Trophoblast cell (in vitro differentiated cells and primary cell): ENCODE measurements around the gene LDLRAP1.

Experiments used
- DNase-seq, 2 donors: peaks; one replicate each; pipeline ENCODE4 v3.0.0-alpha.2; 2016
- H2AFZ ChIP-seq: 2 replicates; pipeline ENCODE4 v1.6.1; 2013; ENCODE audit warnings: low read length, moderate library complexity, mild to moderate bottlenecking; ENCODE audit not compliant: insufficient read depth, poor library complexity
- H2AK5ac ChIP-seq: 2 replicates; pipeline ENCODE4 v1.6.1; 2013; ENCODE audit warnings: mild to moderate bottlenecking, low read length
- H2BK120ac ChIP-seq: 2 replicates; pipeline ENCODE4 v1.6.1; 2013; ENCODE audit warnings: low read length, mild to moderate bottlenecking, moderate library complexity; ENCODE audit not compliant: insufficient read depth, poor library complexity
- H2BK12ac ChIP-seq: 2 replicates; pipeline ENCODE4 v1.6.1; 2013; ENCODE audit warnings: mild to moderate bottlenecking, low read length, moderate library complexity
- H2BK5ac ChIP-seq: 2 replicates; pipeline ENCODE4 v1.6.1; 2013; ENCODE audit warnings: low read length, low read depth, moderate library complexity, mild to moderate bottlenecking; ENCODE audit not compliant: poor library complexity
- H3K14ac ChIP-seq: 2 replicates; pipeline ENCODE4 v1.6.1; 2013; ENCODE audit warnings: mild to moderate bottlenecking, low read length
- H3K18ac ChIP-seq: 2 replicates; pipeline ENCODE4 v1.6.1; 2013; ENCODE audit warnings: mild to moderate bottlenecking, low read length
- H3K23ac ChIP-seq: 2 replicates; pipeline ENCODE4 v1.6.1; 2013; ENCODE audit warnings: low read length
- H3K27ac ChIP-seq: 2 replicates; pipeline ENCODE4 v1.5.1; 2013; ENCODE audit warnings: low read depth, mild to moderate bottlenecking, inconsistent platforms, low read length, moderate library complexity
- H3K27me3 ChIP-seq: 2 replicates; pipeline ENCODE4 v1.6.1; 2013; ENCODE audit warnings: inconsistent platforms, mild to moderate bottlenecking, low read length, moderate library complexity; ENCODE audit not compliant: insufficient read depth
- H3K36me3 ChIP-seq, 2 experiments: 1 replicate in 1 of 2; 2 replicates in 1 of 2; pipeline ENCODE4 v1.6.1; 2013; ENCODE audit warnings: low read length in 2 of 2, mild to moderate bottlenecking in 2 of 2, moderate library complexity in 1 of 2; ENCODE audit not compliant: insufficient read depth in 2 of 2, control insufficient read depth in 1 of 2
- H3K4ac ChIP-seq: 2 replicates; pipeline ENCODE4 v1.6.1; 2013; ENCODE audit warnings: low read depth, mild to moderate bottlenecking, low read length, moderate library complexity
- H3K4me1 ChIP-seq, 2 experiments: 1 replicate in 1 of 2; 2 replicates in 1 of 2; pipeline ENCODE4 v1.6.1; 2013; ENCODE audit warnings: low read length in 2 of 2, mild to moderate bottlenecking in 2 of 2, moderate library complexity in 1 of 2; ENCODE audit not compliant: insufficient read depth in 2 of 2, control insufficient read depth in 1 of 2
- H3K4me2 ChIP-seq: 2 replicates; pipeline ENCODE4 v1.6.1; 2013; ENCODE audit warnings: inconsistent platforms, mild to moderate bottlenecking, low read length, moderate library complexity
- H3K4me3 ChIP-seq: 2 replicates; pipeline ENCODE4 v1.5.1; 2013; ENCODE audit warnings: mild to moderate bottlenecking, low read depth, low read length, inconsistent platforms
- H3K79me1 ChIP-seq: one replicate; pipeline ENCODE4 v1.6.1; 2013; ENCODE audit warnings: low read length
- H3K79me2 ChIP-seq: 2 replicates; pipeline ENCODE4 v1.6.1; 2013; ENCODE audit warnings: low read length, mild to moderate bottlenecking; ENCODE audit not compliant: control insufficient read depth, insufficient read depth, poor library complexity
- H3K9ac ChIP-seq: 2 replicates; pipeline ENCODE4 v1.6.1; 2013; ENCODE audit warnings: mild to moderate bottlenecking, low read length
- H3K9me3 ChIP-seq: 2 replicates; pipeline ENCODE4 v1.6.1; 2013; ENCODE audit warnings: low read depth, mild to moderate bottlenecking, control low read depth, inconsistent platforms, low read length; ENCODE audit not compliant: insufficient read depth
- H4K12ac ChIP-seq: 2 replicates; pipeline ENCODE4 v1.6.1; 2013; ENCODE audit warnings: low read depth, mild to moderate bottlenecking, low read length, moderate library complexity
- H4K8ac ChIP-seq: 2 replicates; pipeline ENCODE4 v1.6.1; 2013; ENCODE audit warnings: low read depth, mild to moderate bottlenecking, low read length, moderate library complexity
- H4K91ac ChIP-seq: one replicate; pipeline ENCODE4 v1.6.1; 2013; ENCODE audit warnings: low read depth, mild to moderate bottlenecking, low read length, moderate library complexity
- WGBS: extraction: QIAGEN DNeasy Blood & Tissue Kit; methylation state at CpG from one replicate; pipeline ENCODE4 v1.1.7; 2013; ENCODE audit warnings: missing lambda C conversion rate; ENCODE audit not compliant: insufficient read length, insufficient coverage; ENCODE audit errors: extremely low coverage; 5-methylcytosine and 5-hydroxymethylcytosine counted together

Gene LDLRAP1

DNA sequence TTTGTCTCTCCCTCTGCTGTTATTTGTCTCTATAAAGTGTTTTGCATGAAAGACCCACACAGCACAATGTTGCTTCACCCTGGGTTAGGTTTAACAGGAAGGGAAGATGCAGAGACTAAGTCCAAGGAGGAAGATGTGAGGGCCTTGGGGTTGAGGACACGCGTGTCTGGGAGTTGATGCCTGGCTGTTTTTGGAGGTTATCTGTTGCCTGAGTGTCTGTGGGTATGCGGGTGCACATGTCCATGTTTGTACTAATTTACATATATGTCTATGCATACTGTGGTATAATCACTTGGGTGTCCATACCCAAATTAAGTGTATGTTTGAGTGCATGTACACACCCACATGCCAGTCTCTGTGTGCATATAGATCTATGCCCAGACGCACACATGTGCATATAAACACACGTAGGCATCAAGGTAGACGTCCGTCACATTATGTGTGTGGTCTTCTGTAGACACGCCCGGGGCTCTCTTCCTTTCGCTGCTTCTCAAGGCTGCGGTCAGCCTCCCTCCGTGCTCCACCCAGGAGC lies 72.2 kb downstream of the LDLRAP1 start:
- no peak overlapping the region for H3K9ac ChIP-seq
- DNase-seq: no peak
- no peak overlapping the region for H4K12ac ChIP-seq
- H3K9me3 ChIP-seq: peaks cover 3% of the 10 kb centered on the region
- WGBS: no CpG with 5 or more reads among the region's 12 CpGs
- H4K91ac ChIP-seq: no peak overlapping the region
- peaks cover 25% of the 10 kb centered on the region for H3K27me3 ChIP-seq
- no peak overlapping the region for H3K23ac ChIP-seq
- no peak overlapping the region for H3K27ac ChIP-seq
- no peaks in the 10 kb centered on the region for H3K79me2 ChIP-seq
- no peak overlapping the region for H2BK120ac ChIP-seq
- no peak overlapping the region for H2BK5ac ChIP-seq
- no peak overlapping the region for H3K18ac ChIP-seq
- no peak overlapping the region for H2AK5ac ChIP-seq
- no peak overlapping the region for H4K8ac ChIP-seq
- peak overlapping the region; percentile 59 for H3K4me3 ChIP-seq
- no peak overlapping the region for H3K4ac ChIP-seq
- H3K79me1 ChIP-seq: no peaks in the 10 kb centered on the region
- no peaks in the 10 kb centered on the region for H3K36me3 ChIP-seq
- H3K4me2 ChIP-seq: peak overlapping the region; percentile 89
- peaks cover 12 to 13% of the 10 kb centered on the region in 2 experiments for H3K4me1 ChIP-seq
- peak overlapping the region; percentile 56 for H2AFZ ChIP-seq
- H2BK12ac ChIP-seq: no peak overlapping the region
- H3K14ac ChIP-seq: no peak overlapping the region

DNA sequence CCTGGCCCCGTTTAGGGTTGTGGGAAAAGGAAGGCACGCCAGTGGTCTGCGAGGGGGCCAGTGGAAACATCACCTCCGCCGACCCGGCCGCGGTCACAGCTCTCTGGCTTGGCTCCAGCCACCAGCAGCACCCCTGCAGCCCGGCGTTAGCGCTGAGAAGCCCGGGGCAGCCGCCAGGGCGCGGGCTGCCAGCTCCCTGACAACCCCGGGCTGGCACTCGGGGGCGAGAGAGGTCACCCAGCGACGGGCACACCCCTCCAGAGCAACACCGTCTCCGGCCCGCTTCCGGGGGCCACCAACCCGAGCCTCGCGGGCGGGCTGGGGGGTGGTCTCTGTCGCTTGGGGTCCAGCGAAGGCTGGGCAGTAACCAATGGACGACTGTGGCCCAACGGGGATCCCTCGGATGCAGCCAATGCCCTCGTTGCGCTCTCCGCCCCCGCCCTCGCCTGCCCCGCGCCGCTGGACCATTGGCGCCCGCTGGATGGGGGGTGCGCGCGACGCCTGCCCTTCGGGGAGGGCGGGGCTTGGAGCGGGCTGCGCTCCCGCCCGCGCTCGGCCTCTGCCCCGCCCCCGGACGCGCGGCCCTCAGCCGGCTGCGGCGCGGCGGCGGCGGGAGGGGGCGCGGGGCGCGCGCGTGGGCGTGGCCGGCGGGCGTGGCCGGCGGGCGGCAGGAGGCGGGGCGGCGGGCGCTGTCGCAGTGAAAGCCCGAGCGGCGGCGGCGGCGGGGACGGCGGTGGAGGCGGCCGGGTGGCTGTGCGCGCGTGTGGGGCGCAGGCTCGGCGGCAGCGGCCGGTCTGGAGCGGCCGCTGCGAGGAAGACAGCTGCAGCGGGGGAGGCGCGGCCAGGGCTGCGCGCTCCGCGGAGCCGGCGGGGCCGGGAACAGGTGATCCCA lies 72.9 kb downstream of the LDLRAP1 start, which contains the start of gene MAN1C1:
Gene MAN1C1, plus strand, starts transcription at position 697 of the 892 bp plus-strand sequence. CDS start 1,007 bp downstream, outside the sequence.
- Histone ChIP-seq H3K4me3 (peak within 1 kb of the TSS; percentile 64), H3K4me1 (peaks cover 12 to 13% of the 10 kb centered on the region in 2 experiments), H3K36me3 (no peaks in the 10 kb centered on the region), H4K8ac (peak within 1 kb of the TSS; percentile 4), H3K79me2 (no peaks in the 10 kb centered on the region), H3K14ac (no peak within 1 kb of the TSS), H3K9ac (no peak within 1 kb of the TSS), H3K23ac (no peak within 1 kb of the TSS), H2BK120ac (no peak within 1 kb of the TSS), H3K4ac (no peak within 1 kb of the TSS), H3K4me2 (peak within 1 kb of the TSS; percentile 98), H3K18ac (no peak within 1 kb of the TSS), H4K12ac (no peak within 1 kb of the TSS), H3K79me1 (no peaks in the 10 kb centered on the region), H2AK5ac (no peak within 1 kb of the TSS), H2BK5ac (no peak within 1 kb of the TSS), H2BK12ac (no peak within 1 kb of the TSS), H2AFZ (peak within 1 kb of the TSS; percentile 56), H3K27me3 (peaks cover 23% of the 10 kb centered on the region), H3K27ac (no peak within 1 kb of the TSS), H4K91ac (no peak within 1 kb of the TSS), H3K9me3 (peaks cover 3% of the 10 kb centered on the region)
- peak; percentile 65 to 89 for DNase-seq
- no CpG with 5 or more reads among the region's 116 CpGs for WGBS

DNA sequence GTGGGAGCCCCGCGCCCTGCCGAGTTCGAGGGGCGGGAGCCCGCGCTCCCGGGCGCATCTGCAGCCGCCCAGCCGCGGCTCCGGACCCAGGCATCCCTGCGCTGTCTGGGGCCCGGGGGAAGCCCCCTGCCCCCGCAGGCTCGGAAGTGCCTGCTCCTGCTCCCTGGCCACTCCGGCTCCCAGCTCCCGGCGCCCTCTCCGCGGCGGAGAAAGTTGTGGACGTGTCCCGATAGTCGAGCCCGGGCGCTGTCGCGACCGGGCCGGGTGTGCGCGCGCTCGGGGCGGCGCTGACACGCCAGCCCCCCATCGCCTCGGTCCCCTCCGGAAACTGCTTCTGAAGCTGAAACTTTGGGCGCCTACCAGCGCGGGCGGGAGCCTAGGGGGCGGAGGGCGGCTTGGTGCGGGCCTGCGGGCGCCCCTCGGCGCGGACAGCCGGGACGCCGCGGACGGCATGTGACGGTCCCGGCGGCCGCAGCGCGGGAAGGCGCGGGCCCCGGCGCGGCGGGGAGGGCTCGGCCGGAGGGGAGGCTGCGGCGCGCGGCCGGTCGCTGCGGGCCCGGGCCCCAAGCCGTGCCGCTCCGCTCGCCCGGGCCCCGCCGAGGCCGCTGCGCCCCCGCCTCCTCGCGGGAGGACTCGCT lies 73.7 kb downstream of the LDLRAP1 start:
- no CpG with 5 or more reads among the region's 94 CpGs for WGBS
- DNase-seq: peak; percentile 16 to 55
- Histone ChIP-seq H3K9ac (no peak overlapping the region), H2AFZ (peak overlapping the region; percentile 50), H3K36me3 (no peaks in the 10 kb centered on the region), H2BK120ac (no peak overlapping the region), H3K18ac (no peak overlapping the region), H3K79me1 (no peaks in the 10 kb centered on the region), H3K4me3 (peak overlapping the region; percentile 64), H4K8ac (no peak overlapping the region), H4K12ac (no peak overlapping the region), H3K79me2 (no peaks in the 10 kb centered on the region), H2BK5ac (no peak overlapping the region), H3K4me2 (peak overlapping the region; percentile 98), H3K4ac (no peak overlapping the region), H3K27ac (no peak overlapping the region), H3K4me1 (peaks cover 12 to 13% of the 10 kb centered on the region in 2 experiments), H2BK12ac (no peak overlapping the region), H4K91ac (no peak overlapping the region), H3K27me3 (peaks cover 21% of the 10 kb centered on the region), H3K23ac (no peak overlapping the region), H3K14ac (no peak overlapping the region), H2AK5ac (no peak overlapping the region), H3K9me3 (peaks cover 3% of the 10 kb centered on the region)

DNA sequence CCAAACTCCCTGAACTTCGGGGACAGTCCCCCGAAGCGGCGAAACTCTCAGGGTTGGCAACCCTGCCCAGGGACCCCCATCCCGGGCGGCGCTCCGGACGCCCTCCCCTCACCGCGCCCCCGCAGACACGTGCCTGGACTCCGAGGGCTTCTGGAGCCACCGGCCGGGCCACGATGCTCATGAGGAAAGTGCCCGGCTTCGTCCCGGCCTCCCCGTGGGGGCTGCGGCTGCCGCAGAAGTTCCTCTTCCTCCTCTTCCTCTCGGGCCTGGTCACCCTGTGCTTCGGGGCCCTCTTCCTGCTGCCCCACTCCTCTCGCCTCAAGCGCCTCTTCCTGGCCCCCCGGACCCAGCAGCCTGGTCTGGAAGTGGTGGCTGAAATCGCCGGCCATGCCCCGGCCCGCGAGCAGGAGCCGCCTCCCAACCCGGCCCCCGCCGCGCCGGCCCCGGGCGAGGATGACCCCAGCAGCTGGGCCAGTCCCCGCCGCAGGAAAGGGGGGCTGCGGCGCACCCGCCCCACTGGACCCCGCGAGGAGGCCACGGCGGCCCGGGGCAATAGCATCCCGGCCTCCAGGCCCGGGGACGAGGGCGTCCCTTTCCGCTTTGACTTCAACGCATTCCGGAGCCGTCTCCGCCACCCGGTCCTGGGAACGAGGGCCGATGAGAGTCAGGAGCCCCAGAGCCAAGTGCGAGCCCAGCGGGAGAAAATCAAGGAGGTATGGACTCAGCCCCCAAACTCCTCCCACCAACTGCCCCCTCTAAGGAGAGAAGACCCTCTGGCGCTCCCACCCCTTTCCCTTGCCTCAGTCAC lies 74.4 kb downstream of the LDLRAP1 start:
- no peak overlapping the region for H3K4me3 ChIP-seq
- H2BK120ac ChIP-seq: no peak overlapping the region
- no peak overlapping the region for H2BK5ac ChIP-seq
- H3K9me3 ChIP-seq: peaks cover 3% of the 10 kb centered on the region
- no CpG with 5 or more reads among the region's 66 CpGs for WGBS
- H4K8ac ChIP-seq: no peak overlapping the region
- H3K79me2 ChIP-seq: no peaks in the 10 kb centered on the region
- H3K36me3 ChIP-seq: no peaks in the 10 kb centered on the region
- H3K27ac ChIP-seq: no peak overlapping the region
- DNase-seq: peak in 1 of 2 donors; percentile 20
- H4K91ac ChIP-seq: no peak overlapping the region
- H2AK5ac ChIP-seq: no peak overlapping the region
- no peak overlapping the region for H3K23ac ChIP-seq
- H3K4ac ChIP-seq: no peak overlapping the region
- peak overlapping the region; percentile 98 for H3K4me2 ChIP-seq
- peaks cover 21% of the 10 kb centered on the region for H3K27me3 ChIP-seq
- H4K12ac ChIP-seq: no peak overlapping the region
- H2BK12ac ChIP-seq: no peak overlapping the region
- H3K18ac ChIP-seq: no peak overlapping the region
- peak overlapping the region; percentile 30 for H2AFZ ChIP-seq
- no peaks in the 10 kb centered on the region for H3K79me1 ChIP-seq
- H3K9ac ChIP-seq: no peak overlapping the region
- H3K4me1 ChIP-seq: peaks cover 12 to 13% of the 10 kb centered on the region in 2 experiments
- no peak overlapping the region for H3K14ac ChIP-seq
